H1 (cell line): Measurements from ENCODE around the gene NDUFAF8. TPM values are rescaled to one million over a fixed set of nuclear protein-coding genes. Genes with fewer than 3 reads are reported as not detected.

Experiments used
- ATF3 ChIP-seq: IDR thresholded peaks from 2 replicates; pipeline ENCODE4 v1.6.1; 2011; ENCODE audit warnings: low read depth, mild to moderate bottlenecking, low read length; ENCODE audit not compliant: insufficient read depth
- CBX5 ChIP-seq: fragments of 300-800, 300-1000 bp; sonication (generic); IDR thresholded peaks from 2 replicates; pipeline ENCODE4 v1.7.1; 2016; ENCODE audit warnings: antibody characterized with exemption, low read length, low read depth
- RNF2 ChIP-seq: fragments of 200-900, 300-1000 bp; sonication (generic); IDR thresholded peaks from 2 replicates; pipeline ENCODE4 v1.7.1; 2016; ENCODE audit warnings: borderline replicate concordance, low read depth, mild to moderate bottlenecking, antibody characterized with exemption, low read length; ENCODE audit not compliant: poor library complexity, severe bottlenecking; ENCODE audit errors: missing control alignments
- SIX5 ChIP-seq: IDR thresholded peaks from 2 replicates; pipeline ENCODE4 v1.6.1; 2011; ENCODE audit warnings: mild to moderate bottlenecking, low read depth, low read length
- SRF ChIP-seq: IDR thresholded peaks from 2 replicates; pipeline ENCODE4 v1.6.1; 2011; ENCODE audit warnings: mild to moderate bottlenecking, low read depth, low read length, moderate library complexity
- polyA plus RNA-seq, 7 experiments: library from polyadenylated mRNA; depleted of rRNA in 3 of 7; stranded (reverse) in 5 of 7; unstranded in 2 of 7; fragments of >200 nt in 5 of 7; fragments of 200-250 nt in 2 of 7; gene quantifications; 1 replicate in 5 of 7; 2 replicates in 1 of 7; 4 replicates in 1 of 7; pipeline versions ENCODE4 v1.2.1 to v1.2.3, GENCODE V29; 2011 to 2013; ENCODE audit warnings: missing spikeins in 2 of 7, mixed read lengths in 2 of 7
- total RNA-seq: library from RNA; stranded (reverse); fragmentation: NEBNext Ultra II Directional; extraction: Animal tissue kit (Norgen Biotek cat#: 25700); gene quantifications from 2 replicates; pipeline ENCODE4 v1.2.1, GENCODE V29; 2021

Gene NDUFAF8
- total and polyA plus RNA-seq, 2 of the 8 experiments (the other 6 are each of a cell fraction or from before 2014, with no cell fraction given), result 48.9 to 91.1 TPM

GRCh38 chr17:81196505-81197408, 42.4 kb upstream of the NDUFAF8 start (continued):
- TF ChIP-seq ATF3, result no peak
- TF ChIP-seq SIX5, result no peak
- no peak for TF ChIP-seq CBX5
- no peak for TF ChIP-seq SRF
- no peak for TF ChIP-seq RNF2
